A673 (cell line): ENCODE data around the gene ACSS1. TPM values are rescaled to one million over a fixed set of nuclear protein-coding genes. Genes with fewer than 3 reads are reported as not detected.

ENCODE experiments used
- BruUV-seq: library from RNA; stranded (reverse); fragments of 400-500 nt; replicated peaks from 2 replicates; lab custom pipeline; 2021; lab: Mats Ljungman, UMichigan
- CTCF ChIA-PET: fragments of 300-600 bp; sonication (Branson Sonifier 250); formaldehyde crosslinking; loops from one replicate; lab custom pipeline; 2022; ENCODE audit warnings: antibody characterized with exemption; lab: Charles Lee
- POLR2A ChIA-PET: fragments of 300-600 bp; sonication (Branson Sonifier 250); formaldehyde crosslinking; loops from one replicate; lab custom pipeline; 2022; ENCODE audit warnings: antibody characterized with exemption; ENCODE audit not compliant: low non-redundant PET; lab: Charles Lee
- DNase-seq: peaks from one replicate; pipeline ENCODE4 v3.0.0-alpha.2; 2015; ENCODE audit warnings: low spot score
- H3K27ac ChIP-seq: fragments of 200-600 bp; sonication (generic); 2 replicates; pipeline ENCODE4 v1.5.1; 2016; ENCODE audit warnings: mixed run types, low read depth, mild to moderate bottlenecking, mixed read lengths, antibody characterized with exemption, low read length; ENCODE audit not compliant: poor library complexity, severe bottlenecking
- H3K27me3 ChIP-seq: fragments of 200-600 bp; sonication (generic); replicated peaks from 2 replicates; pipeline ENCODE4 v1.6.1; 2017; ENCODE audit warnings: mixed run types, low read depth, mild to moderate bottlenecking, mixed read lengths, antibody characterized with exemption, low read length; ENCODE audit not compliant: insufficient read depth, poor library complexity
- H3K36me3 ChIP-seq: fragments of 200-600 bp; sonication (generic); 2 replicates; pipeline ENCODE4 v1.6.1; 2016; ENCODE audit warnings: mixed run types, mild to moderate bottlenecking, mixed read lengths, antibody characterized with exemption, low read length; ENCODE audit not compliant: insufficient read depth, poor library complexity, severe bottlenecking
- H3K4me1 ChIP-seq: fragments of 200-600 bp; sonication (generic); 2 replicates; pipeline ENCODE4 v1.6.1; 2017; ENCODE audit warnings: mixed run types, mild to moderate bottlenecking, mixed read lengths, antibody characterized with exemption, low read length; ENCODE audit not compliant: insufficient read depth, poor library complexity, severe bottlenecking
- H3K4me3 ChIP-seq: fragments of 200-600 bp; sonication (generic); 2 replicates; pipeline ENCODE4 v1.5.1; 2016; ENCODE audit warnings: low read depth, mixed run types, mild to moderate bottlenecking, mixed read lengths, low read length; ENCODE audit not compliant: poor library complexity, severe bottlenecking
- H3K9me3 ChIP-seq: fragments of 200-600 bp; sonication (generic); 2 replicates; pipeline ENCODE4 v1.6.1; 2016; ENCODE audit warnings: mixed run types, low read depth, mild to moderate bottlenecking, mixed read lengths, antibody characterized with exemption, low read length; ENCODE audit not compliant: poor library complexity, severe bottlenecking
- EZH2 ChIP-seq: fragments of 200-600 bp; sonication (generic); IDR thresholded peaks from 2 replicates; pipeline ENCODE4 v1.6.1; 2017; ENCODE audit warnings: borderline replicate concordance, low read depth, mild to moderate bottlenecking, mixed read lengths, antibody characterized with exemption, low read length; ENCODE audit not compliant: poor library complexity, severe bottlenecking
- intact Hi-C: fragments of 100-400 bp; cut with micrococcal nuclease; formaldehyde crosslinking; loops from one replicate; pipeline ENCODE4 v1.10.0; 2022; ENCODE audit not compliant: unreplicated experiment
- total RNA-seq: library from RNA; stranded (reverse); gene quantifications from 2 replicates; pipeline ENCODE4 v1.2.3, GENCODE V29; 2021
- TF ChIP-seq, protein P1 (sequence below): fragments of 300-800, 200-600 bp; sonication (generic); conservative IDR thresholded peaks from 2 replicates; pipeline ENCODE4 v1.5.1; 2017; ENCODE audit warnings: low read depth, mild to moderate bottlenecking, antibody characterized with exemption, low read length, moderate library complexity, mixed read lengths

Gene ACSS1
- total RNA-seq, 1 experiment from 2014 or later: 3.9 TPM

DNA sequence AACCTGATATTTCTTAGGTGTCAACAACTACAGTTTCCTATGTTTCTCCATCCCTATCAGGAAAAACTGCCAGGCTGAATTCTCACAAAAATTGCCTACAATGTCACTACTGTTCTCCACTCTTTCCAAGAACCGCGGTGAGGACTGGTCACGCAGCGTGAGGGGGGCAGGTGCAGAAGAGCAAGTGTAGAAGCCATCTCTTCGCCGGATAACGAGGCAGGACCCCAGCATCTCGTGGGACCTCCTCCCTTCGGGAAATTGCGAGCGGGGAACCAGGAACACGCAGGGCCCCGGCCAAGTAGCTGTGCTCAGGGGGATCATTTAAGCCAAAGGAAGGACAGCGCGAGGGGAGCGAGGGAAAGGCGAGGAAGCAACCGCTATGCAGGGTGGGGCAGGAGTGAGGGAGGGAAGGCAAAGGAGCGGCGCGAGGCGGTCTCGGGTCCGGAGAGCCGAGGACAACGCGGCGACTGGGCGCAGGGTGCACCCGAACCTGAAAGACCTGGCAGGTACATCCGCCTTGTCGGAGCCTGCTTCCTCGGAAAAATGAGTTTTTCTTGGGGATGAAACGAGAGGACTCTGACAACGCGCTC is 65.9 kb downstream of the ACSS1 start:
- H3K4me3 ChIP-seq: peak overlapping the region; percentile 92
- H3K27me3 ChIP-seq: no peaks in the 10 kb centered on the region
- intact Hi-C loops: loop anchor here (5.0 to 10.0 kb wide), 2 partner anchors 205 to 233 kb away; partner anchors contain the start of gene ENTPD6
- ChIA-PET CTCF (no interaction called here), POLR2A (no interaction called here)
- DNase-seq: peak; percentile 32
- no peaks in the 10 kb centered on the region for H3K9me3 ChIP-seq
- TF ChIP-seq, protein P1, sequence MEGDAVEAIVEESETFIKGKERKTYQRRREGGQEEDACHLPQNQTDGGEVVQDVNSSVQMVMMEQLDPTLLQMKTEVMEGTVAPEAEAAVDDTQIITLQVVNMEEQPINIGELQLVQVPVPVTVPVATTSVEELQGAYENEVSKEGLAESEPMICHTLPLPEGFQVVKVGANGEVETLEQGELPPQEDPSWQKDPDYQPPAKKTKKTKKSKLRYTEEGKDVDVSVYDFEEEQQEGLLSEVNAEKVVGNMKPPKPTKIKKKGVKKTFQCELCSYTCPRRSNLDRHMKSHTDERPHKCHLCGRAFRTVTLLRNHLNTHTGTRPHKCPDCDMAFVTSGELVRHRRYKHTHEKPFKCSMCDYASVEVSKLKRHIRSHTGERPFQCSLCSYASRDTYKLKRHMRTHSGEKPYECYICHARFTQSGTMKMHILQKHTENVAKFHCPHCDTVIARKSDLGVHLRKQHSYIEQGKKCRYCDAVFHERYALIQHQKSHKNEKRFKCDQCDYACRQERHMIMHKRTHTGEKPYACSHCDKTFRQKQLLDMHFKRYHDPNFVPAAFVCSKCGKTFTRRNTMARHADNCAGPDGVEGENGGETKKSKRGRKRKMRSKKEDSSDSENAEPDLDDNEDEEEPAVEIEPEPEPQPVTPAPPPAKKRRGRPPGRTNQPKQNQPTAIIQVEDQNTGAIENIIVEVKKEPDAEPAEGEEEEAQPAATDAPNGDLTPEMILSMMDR: no peak
- TF ChIP-seq EZH2: no peak
- peak overlapping the region; percentile 85 for H3K27ac ChIP-seq
- H3K36me3 ChIP-seq: no peaks in the 10 kb centered on the region
- no TSS peak for BruUV-seq
- peaks cover 18% of the 10 kb centered on the region for H3K4me1 ChIP-seq

DNA sequence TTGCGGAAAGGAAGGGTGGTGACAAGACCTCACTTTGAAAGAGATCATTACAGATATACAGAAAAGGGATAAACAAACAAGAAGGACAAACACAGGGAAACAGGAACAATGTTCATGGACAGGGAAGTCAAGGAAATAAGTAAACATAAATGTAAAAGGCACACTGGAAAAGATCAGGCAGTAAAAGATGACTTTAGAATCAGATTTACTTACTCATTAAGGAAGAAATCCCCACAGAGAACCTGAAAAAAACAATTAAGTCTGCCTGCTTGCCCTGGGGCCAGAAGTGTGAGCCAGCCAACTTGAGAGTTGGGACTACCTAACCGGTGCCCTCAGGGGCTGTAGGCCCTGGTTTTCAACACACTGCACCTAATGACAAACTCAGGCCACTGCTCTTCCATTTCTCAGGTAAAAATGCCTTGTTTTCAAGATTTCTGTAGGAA is 67.1 kb downstream of the ACSS1 start:
- Histone ChIP-seq H3K27ac (no peak overlapping the region), H3K36me3 (no peaks in the 10 kb centered on the region), H3K27me3 (no peaks in the 10 kb centered on the region), H3K4me1 (peaks cover 18% of the 10 kb centered on the region), H3K4me3 (peak overlapping the region; percentile 92), H3K9me3 (no peaks in the 10 kb centered on the region)
- ChIA-PET POLR2A (no interaction called here), CTCF (interaction anchor here (0.5 kb wide), 1 partner anchor 354 kb away, joined by 3 read pairs; no protein-coding TSS in a partner anchor)
- TF ChIP-seq, protein P1: no peak
- no peak for TF ChIP-seq EZH2
- intact Hi-C loops: loop anchor here (5.0 to 10.0 kb wide), 2 partner anchors 206 to 234 kb away; partner anchors contain the start of gene ENTPD6
- no peak for DNase-seq
- no TSS peak for BruUV-seq

DNA sequence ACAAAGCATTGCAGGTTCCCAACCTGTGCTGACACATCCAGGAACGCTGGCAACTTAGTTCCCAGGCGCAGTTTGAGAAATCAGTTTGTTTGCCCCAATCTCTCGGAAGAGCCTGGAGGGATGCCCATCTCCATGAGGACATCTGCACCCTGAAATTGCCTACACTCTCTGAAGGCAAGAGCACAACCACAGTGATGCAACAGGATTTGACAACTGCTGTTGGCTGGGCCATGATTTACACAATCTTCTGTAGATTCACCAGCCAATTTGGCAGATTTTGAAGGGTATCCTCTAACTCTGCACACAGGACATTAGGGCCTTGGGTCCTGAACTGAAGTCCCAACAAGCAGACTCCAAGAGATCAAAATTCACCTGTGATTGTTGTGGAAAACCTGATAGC is 68.8 kb downstream of the ACSS1 start:
- H3K36me3 ChIP-seq: no peaks in the 10 kb centered on the region
- no peaks in the 10 kb centered on the region for H3K27me3 ChIP-seq
- TF ChIP-seq, protein P1: no peak
- no peak for TF ChIP-seq EZH2
- no peak for DNase-seq
- H3K9me3 ChIP-seq: no peaks in the 10 kb centered on the region
- peaks cover 18% of the 10 kb centered on the region for H3K4me1 ChIP-seq
- H3K4me3 ChIP-seq: no peak overlapping the region
- CTCF ChIA-PET: no interaction called here
- intact Hi-C loops: no loop called here
- H3K27ac ChIP-seq: no peak overlapping the region
- no TSS peak for BruUV-seq
- POLR2A ChIA-PET: no interaction called here
